ENCODE measurements around the gene ARFGAP3.

- TF ChIP-seq CTCF (conservative IDR thresholded peaks at IDR 0.05; ENCODE audit: low read depth, low read length): no peak
- no peak for TF ChIP-seq EZH2 (IDR thresholded peaks at IDR 0.05; ENCODE audit: borderline replicate concordance, low read depth, low read length, poor library complexity, severe bottlenecking)
Observed at GRCh38 chr22:42837556-42837955, 19.5 kb downstream of the ARFGAP3 start.
